Suprapubic skin (tissue), 4 donors: ENCODE measurements around the gene NUP160. TPM values are rescaled to one million over a fixed set of nuclear protein-coding genes. Genes with fewer than 3 reads are reported as not detected.
A peak's percentile ranks its signal among the peaks of the same experiment; 100 is the strongest.
"Not testable (repeated sequence)": the region's sequence is repeated elsewhere in the genome, so short reads cannot be mapped to it uniquely, and the experiment has no call there.

Experiments used
- DNase-seq, 2 donors: peaks; one replicate each; pipeline ENCODE4 v3.0.0-alpha.2; 2019; ENCODE audit warnings: low spot score in 2 of 2
- H3K27ac ChIP-seq: fragments of 200-600 bp; sonication (generic); one replicate; pipeline ENCODE4 v1.5.1; 2019
- H3K27me3 ChIP-seq: fragments of 200-600 bp; sonication (generic); one replicate; pipeline ENCODE4 v1.5.1; 2019
- H3K36me3 ChIP-seq: fragments of 200-600 bp; sonication (generic); one replicate; pipeline ENCODE4 v1.5.1; 2019
- H3K4me1 ChIP-seq: fragments of 200-600 bp; sonication (generic); one replicate; pipeline ENCODE4 v1.5.1; 2019
- H3K4me3 ChIP-seq: fragments of 200-600 bp; sonication (generic); one replicate; pipeline ENCODE4 v1.5.1; 2019; ENCODE audit warnings: mild to moderate bottlenecking
- H3K9me3 ChIP-seq: fragments of 200-600 bp; sonication (generic); one replicate; pipeline ENCODE4 v1.5.1; 2019
- EP300 ChIP-seq: sonication (generic); formaldehyde crosslinking; IDR thresholded peaks from one replicate; pipeline ENCODE4 v1.6.1; 2017; ENCODE audit warnings: antibody characterized with exemption
- POLR2A ChIP-seq, 2 donors: fragments of 450-650 bp; IDR thresholded peaks; one replicate each; pipeline ENCODE4 v1.6.1; 2017; ENCODE audit warnings: antibody characterized with exemption in 2 of 2, mild to moderate bottlenecking in 2 of 2, moderate library complexity in 2 of 2
- POLR2AphosphoS5 ChIP-seq, 3 donors: sonication (generic); formaldehyde crosslinking; IDR thresholded peaks; one replicate each; pipeline ENCODE4 v1.6.1; 2017; ENCODE audit warnings: antibody characterized with exemption in 3 of 3
- WGBS: methylation state at CpG from one replicate; pipeline ENCODE4 v1.1.5; 2018; 5-methylcytosine and 5-hydroxymethylcytosine counted together
- total RNA-seq, 4 donors: library from RNA; depleted of rRNA; stranded (reverse); fragments of >200 nt; gene quantifications; one replicate each; pipeline ENCODE4 v1.1.0, GENCODE V29; 2016
- TF ChIP-seq, protein P1 (sequence below), 2 donors: fragments of 200-600 bp in 1 of 2; fragments of 450-650 bp in 1 of 2; sonication (generic) in 1 of 2; IDR thresholded peaks; one replicate each; pipeline ENCODE4 v1.5.1; 2016 to 2019; ENCODE audit warnings: antibody characterized with exemption in 2 of 2, mild to moderate bottlenecking in 1 of 2, moderate library complexity in 1 of 2

The NUP160 gene
- total RNA-seq, 4 donors from 2014 or later, result 17.5 to 55.7 (median 26.6) TPM

DNA sequence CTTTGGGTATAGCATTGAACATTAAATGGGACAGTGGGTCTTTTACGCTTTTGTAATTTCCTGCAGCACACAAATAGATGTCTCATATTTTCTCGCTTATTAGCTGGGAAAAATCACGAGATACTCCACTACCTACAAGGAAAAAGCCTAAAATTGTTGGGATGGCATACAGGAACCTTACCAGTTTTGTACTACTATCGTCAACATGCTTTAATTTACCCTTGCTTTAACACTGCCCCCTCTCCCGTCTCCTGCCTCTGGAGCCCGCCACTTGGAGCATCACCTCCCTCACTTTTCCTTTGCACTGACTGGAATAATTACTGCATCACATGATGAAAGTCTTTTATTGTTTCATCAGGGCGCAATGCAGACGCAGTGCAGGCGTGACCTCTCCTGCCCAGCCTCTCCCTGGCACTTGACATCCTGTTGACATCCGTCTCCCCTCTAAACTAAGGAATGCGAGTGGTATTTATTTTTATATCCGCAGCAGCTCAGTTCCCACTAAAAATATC, 80.0 kb downstream of the NUP160 start:
- Histone ChIP-seq H3K27ac (peak overlapping the region; percentile 98), H3K27me3 (no peaks in the 10 kb centered on the region), H3K9me3 (no peaks in the 10 kb centered on the region), H3K4me1 (peaks cover 33% of the 10 kb centered on the region), H3K4me3 (peak overlapping the region; percentile 78), H3K36me3 (peaks cover 17% of the 10 kb centered on the region)
- DNase-seq, result peak; percentile 80 to 84
- TF ChIP-seq POLR2AphosphoS5 (IDR thresholded peaks at IDR 0.05) (peak; percentile 69 to 90 (median 87)), POLR2A (IDR thresholded peaks at IDR 0.05) (peak in 1 of 2 donors; percentile 81), EP300 (no peak)
- TF ChIP-seq, protein P1, sequence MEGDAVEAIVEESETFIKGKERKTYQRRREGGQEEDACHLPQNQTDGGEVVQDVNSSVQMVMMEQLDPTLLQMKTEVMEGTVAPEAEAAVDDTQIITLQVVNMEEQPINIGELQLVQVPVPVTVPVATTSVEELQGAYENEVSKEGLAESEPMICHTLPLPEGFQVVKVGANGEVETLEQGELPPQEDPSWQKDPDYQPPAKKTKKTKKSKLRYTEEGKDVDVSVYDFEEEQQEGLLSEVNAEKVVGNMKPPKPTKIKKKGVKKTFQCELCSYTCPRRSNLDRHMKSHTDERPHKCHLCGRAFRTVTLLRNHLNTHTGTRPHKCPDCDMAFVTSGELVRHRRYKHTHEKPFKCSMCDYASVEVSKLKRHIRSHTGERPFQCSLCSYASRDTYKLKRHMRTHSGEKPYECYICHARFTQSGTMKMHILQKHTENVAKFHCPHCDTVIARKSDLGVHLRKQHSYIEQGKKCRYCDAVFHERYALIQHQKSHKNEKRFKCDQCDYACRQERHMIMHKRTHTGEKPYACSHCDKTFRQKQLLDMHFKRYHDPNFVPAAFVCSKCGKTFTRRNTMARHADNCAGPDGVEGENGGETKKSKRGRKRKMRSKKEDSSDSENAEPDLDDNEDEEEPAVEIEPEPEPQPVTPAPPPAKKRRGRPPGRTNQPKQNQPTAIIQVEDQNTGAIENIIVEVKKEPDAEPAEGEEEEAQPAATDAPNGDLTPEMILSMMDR (IDR thresholded peaks at IDR 0.05), result no peak
- WGBS, result 3% methylated on average over 12 of the region's 12 CpGs

DNA sequence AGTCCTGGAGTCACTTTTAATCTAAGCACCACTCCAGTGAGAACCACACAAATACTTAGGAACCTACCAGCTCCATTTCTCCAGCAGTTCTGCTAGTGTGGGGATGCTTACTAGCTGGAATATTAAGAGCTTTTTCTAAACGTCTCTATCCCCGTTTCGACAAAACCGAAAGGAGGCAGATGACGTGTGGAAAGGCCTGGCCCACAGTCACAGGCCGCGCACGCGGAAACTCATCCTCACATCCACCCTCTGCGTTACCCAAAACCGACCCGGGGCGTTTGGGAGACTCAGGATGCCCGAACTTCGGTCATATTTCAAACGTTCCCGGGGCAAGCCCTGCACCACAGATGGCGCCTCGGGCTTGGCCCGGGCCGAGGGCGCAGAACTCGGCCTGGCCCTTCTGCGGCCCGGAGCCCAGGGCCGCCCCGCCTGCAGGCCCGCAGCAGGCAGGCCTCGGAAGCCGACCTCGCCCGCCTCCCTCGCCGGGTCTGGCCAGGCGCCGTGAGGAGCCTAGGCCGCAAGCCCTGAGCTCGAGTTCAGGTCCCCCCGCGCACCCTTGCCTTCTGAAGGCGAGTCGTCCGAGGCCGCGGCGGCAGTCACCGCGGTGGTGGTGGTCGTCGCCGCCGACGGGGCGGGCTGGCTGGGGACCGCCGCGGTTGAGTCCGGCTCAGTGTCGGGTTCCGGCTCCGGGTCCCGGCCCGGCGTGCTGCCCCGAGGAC, 81.5 kb downstream of the NUP160 start:
- H3K27ac ChIP-seq, result peak overlapping the region; percentile 98
- TF ChIP-seq, protein P1 (IDR thresholded peaks at IDR 0.05), result no peak
- peak in 1 of 3 donors; percentile 32 for TF ChIP-seq POLR2AphosphoS5 (IDR thresholded peaks at IDR 0.05)
- peak overlapping the region; percentile 78 for H3K4me3 ChIP-seq
- peaks cover 30% of the 10 kb centered on the region for H3K36me3 ChIP-seq
- peaks cover 33% of the 10 kb centered on the region for H3K4me1 ChIP-seq
- WGBS, result 0% methylated on average over 26 of the region's 65 CpGs
- no peaks in the 10 kb centered on the region for H3K27me3 ChIP-seq
- peak; percentile 81 to 86 for DNase-seq
- H3K9me3 ChIP-seq, result no peaks in the 10 kb centered on the region

DNA sequence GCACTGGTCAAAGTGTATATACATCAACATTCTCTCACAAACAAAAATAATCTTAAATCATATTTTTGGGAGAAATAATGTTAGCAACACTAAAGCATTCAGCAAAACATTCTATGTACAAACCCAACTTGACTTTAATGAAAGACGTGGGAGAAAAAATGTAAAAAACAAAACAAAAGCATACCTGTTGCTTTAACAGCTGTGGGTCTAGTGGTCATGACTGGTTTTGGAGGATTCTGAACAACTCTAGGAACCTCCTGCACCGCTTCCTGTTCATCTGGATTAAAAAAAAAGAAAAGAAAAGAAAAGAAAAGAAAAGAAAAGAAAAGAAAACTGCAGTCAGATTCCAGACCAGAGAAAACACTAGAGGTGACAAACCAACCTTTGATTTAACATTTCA, 83.1 kb downstream of the NUP160 start:
- H3K27ac ChIP-seq, result peak overlapping the region; percentile 29
- no peaks in the 10 kb centered on the region for H3K27me3 ChIP-seq
- peak overlapping the region; percentile 78 for H3K4me3 ChIP-seq
- WGBS, result 69% methylated on average over 2 of the region's 2 CpGs
- H3K4me1 ChIP-seq, result peaks cover 33% of the 10 kb centered on the region
- no peak for TF ChIP-seq POLR2AphosphoS5 (IDR thresholded peaks at IDR 0.05)
- no peak for TF ChIP-seq EP300
- TF ChIP-seq, protein P1 (IDR thresholded peaks at IDR 0.05), result no peak
- TF ChIP-seq POLR2A (IDR thresholded peaks at IDR 0.05), result no peak
- no peak for DNase-seq
- no peaks in the 10 kb centered on the region for H3K9me3 ChIP-seq
- H3K36me3 ChIP-seq, result peaks cover 46% of the 10 kb centered on the region

DNA sequence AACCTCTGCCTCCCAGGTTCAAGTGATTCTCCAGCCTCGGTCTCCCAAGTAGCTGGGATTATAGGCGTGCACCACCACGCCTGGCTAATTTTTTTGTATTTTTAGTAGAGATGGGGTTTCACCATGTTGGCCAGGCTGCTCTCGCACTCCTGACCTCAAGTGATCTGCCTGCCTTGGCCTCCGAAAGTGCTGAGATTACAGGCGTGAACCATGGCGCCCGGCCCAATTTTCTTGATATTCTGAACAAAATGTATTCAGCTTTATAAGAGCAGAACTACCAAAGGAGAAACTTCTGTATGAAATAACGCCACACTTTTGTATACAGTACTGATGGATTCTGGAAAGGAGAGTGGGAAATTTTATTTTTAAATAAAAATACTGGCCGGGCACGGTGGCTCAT, 88.9 kb downstream of the NUP160 start:
- peaks cover 86% of the 10 kb centered on the region for H3K36me3 ChIP-seq
- not testable (repeated sequence) for H3K9me3 ChIP-seq, H3K27me3 ChIP-seq, H3K4me3 ChIP-seq, H3K27ac ChIP-seq, DNase-seq, H3K4me1 ChIP-seq
- 94% methylated on average over 11 of the region's 11 CpGs for WGBS

DNA sequence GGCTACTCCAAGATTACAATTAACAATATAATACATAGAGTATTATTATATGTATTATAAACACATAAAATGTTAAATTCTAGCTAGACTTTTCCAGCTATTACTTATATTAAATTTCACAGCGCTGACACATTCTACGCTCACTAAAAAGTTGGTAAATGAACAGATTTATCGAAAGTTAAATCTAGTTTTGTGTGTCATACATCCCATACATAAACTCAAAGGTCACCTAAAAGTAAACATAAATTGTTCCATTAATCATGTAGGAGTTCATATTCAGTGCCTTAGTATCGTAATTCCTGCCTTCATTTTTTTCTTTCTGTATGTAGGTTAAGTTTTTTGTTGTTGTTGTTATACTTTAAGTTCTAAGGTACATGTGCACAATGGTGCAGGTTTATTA, 91.9 kb downstream of the NUP160 start:
- WGBS, result 94% methylated on average over 4 of the region's 4 CpGs

More for the DNA sequence above, 91.9 kb downstream of the NUP160 start:
- no peak for DNase-seq
- Histone ChIP-seq H3K4me1 (no peaks in the 10 kb centered on the region), H3K4me3 (no peak overlapping the region), H3K9me3 (no peaks in the 10 kb centered on the region), H3K27ac (no peak overlapping the region), H3K27me3 (no peaks in the 10 kb centered on the region), H3K36me3 (peaks cover 90% of the 10 kb centered on the region)
- TF ChIP-seq, protein P1 (IDR thresholded peaks at IDR 0.05), result no peak
- no peak for TF ChIP-seq EP300
- TF ChIP-seq POLR2A (IDR thresholded peaks at IDR 0.05), result no peak
- no peak for TF ChIP-seq POLR2AphosphoS5 (IDR thresholded peaks at IDR 0.05)
